AG04450 (cell line): ENCODE measurements around the gene NEURL1. TPM values are rescaled to one million over a fixed set of nuclear protein-coding genes. Genes with fewer than 3 reads are reported as not detected.
"Not testable (repeated sequence)": the region's sequence is repeated elsewhere in the genome, so short reads cannot be mapped to it uniquely, and the experiment has no call there.

ENCODE experiments used
- CTCF ChIA-PET: fragments of 300-600, 350-600 bp; formaldehyde crosslinking; extraction: SDS; loops from one replicate; lab custom pipeline; 2022; ENCODE audit warnings: antibody characterized with exemption, inconsistent platforms; lab: Charles Lee
- POLR2A ChIA-PET: fragments of 350-600 bp; formaldehyde crosslinking; extraction: SDS; loops from one replicate; lab custom pipeline; 2021; ENCODE audit warnings: antibody characterized with exemption, inconsistent platforms; lab: Yijun Ruan, JAX
- DNase-seq: peaks from one replicate; pipeline ENCODE4 v3.0.0-alpha.2; 2011; ENCODE audit warnings: low read depth, low spot score
- H3K27ac ChIP-seq: one replicate; pipeline ENCODE4 v1.5.1; 2012; ENCODE audit warnings: low read depth, low read length, control low read depth
- H3K27me3 ChIP-seq: one replicate; pipeline ENCODE4 v1.6.0; 2012; ENCODE audit warnings: low read length; ENCODE audit not compliant: control insufficient read depth, insufficient read depth
- H3K4me3 ChIP-seq: 2 replicates; pipeline ENCODE4 v1.5.1; 2011; ENCODE audit warnings: mild to moderate bottlenecking, low read depth, low read length, control low read depth
- H3K9me3 ChIP-seq: 2 replicates; pipeline ENCODE4 v1.5.1; 2012; ENCODE audit warnings: low read length; ENCODE audit not compliant: control insufficient read depth, insufficient read depth
- CTCF ChIP-seq: IDR thresholded peaks from 2 replicates; pipeline ENCODE4 v1.5.1; 2011; ENCODE audit warnings: low read depth, low read length, control low read depth, inconsistent platforms
- polyA plus RNA-seq: library from polyadenylated mRNA; depleted of rRNA; stranded (reverse); fragments of >200 nt; gene quantifications from 2 replicates; pipeline ENCODE4 v1.2.3, GENCODE V29; 2011

Gene NEURL1
- polyA plus RNA-seq, 1 experiment, result 0.67 TPM

GRCh38 chr10:103519798-103520197 lies 26.3 kb downstream of the NEURL1 start:
- Histone ChIP-seq H3K4me3 (no peak overlapping the region), H3K9me3 (peaks cover 7% of the 10 kb centered on the region; the same call in 1 of the 2 replicates), H3K27me3 (peaks cover 11% of the 10 kb centered on the region), H3K27ac (no peak overlapping the region)
- CTCF ChIA-PET, result no interaction called here
- TF ChIP-seq CTCF, result no peak
- POLR2A ChIA-PET, result no interaction called here
- DNase-seq, result no peak

GRCh38 chr10:103522006-103522405 lies 28.5 kb downstream of the NEURL1 start:
- DNase-seq, H3K27ac ChIP-seq, H3K9me3 ChIP-seq, H3K4me3 ChIP-seq: not testable (repeated sequence)
- ChIA-PET POLR2A (interaction anchor here (0.7 to 1.0 kb wide), 2 partner anchors 21 to 91 kb away, joined by 3 to 9 read pairs; no protein-coding TSS in a partner anchor), CTCF (interaction anchor here (0.8 kb wide), 1 partner anchor 10 kb away, joined by 7 read pairs; no protein-coding TSS in a partner anchor)
- H3K27me3 ChIP-seq, result peaks cover 11% of the 10 kb centered on the region

GRCh38 chr10:103523683-103524082 lies 30.2 kb downstream of the NEURL1 start:
- TF ChIP-seq CTCF, result no peak
- no peak overlapping the region for H3K4me3 ChIP-seq
- H3K27ac ChIP-seq, result no peak overlapping the region
- H3K27me3 ChIP-seq, result peaks cover 6% of the 10 kb centered on the region
- peaks cover 7% of the 10 kb centered on the region; the same call in 1 of the 2 replicates for H3K9me3 ChIP-seq
- DNase-seq, result no peak
- ChIA-PET CTCF (no interaction called here), POLR2A (no interaction called here)

GRCh38 chr10:103525901-103526300 lies 32.4 kb downstream of the NEURL1 start:
- H3K4me3 ChIP-seq, result no peak overlapping the region
- DNase-seq, result no peak
- no peaks in the 10 kb centered on the region for H3K27me3 ChIP-seq
- H3K9me3 ChIP-seq, result peaks cover 11% of the 10 kb centered on the region; the same call in 1 of the 2 replicates
- POLR2A ChIA-PET, result no interaction called here
- CTCF ChIA-PET, result no interaction called here
- H3K27ac ChIP-seq, result no peak overlapping the region
- TF ChIP-seq CTCF, result no peak

GRCh38 chr10:103527476-103527875 lies 34.0 kb downstream of the NEURL1 start:
- DNase-seq, result peak; percentile 42

GRCh38 chr10:103528549-103528948 lies 35.0 kb downstream of the NEURL1 start:
- Histone ChIP-seq H3K4me3 (no peak overlapping the region), H3K27me3 (no peaks in the 10 kb centered on the region), H3K27ac (no peak overlapping the region), H3K9me3 (peaks cover 3% of the 10 kb centered on the region; the same call in 1 of the 2 replicates)
- POLR2A ChIA-PET, result no interaction called here
- CTCF ChIA-PET, result interaction anchor here (0.7 to 1.4 kb wide), 2 partner anchors 15 to 229 kb away, joined by 3 to 4 read pairs; no protein-coding TSS in a partner anchor
- TF ChIP-seq CTCF, result no peak
- DNase-seq, result no peak

More at GRCh38 chr10:103527476-103527875, 34.0 kb downstream of the NEURL1 start:
- H3K27me3 ChIP-seq, H3K4me3 ChIP-seq, H3K27ac ChIP-seq, POLR2A ChIA-PET, H3K9me3 ChIP-seq: not testable (repeated sequence)
- CTCF ChIA-PET, result interaction anchor here (1.4 kb wide), 1 partner anchor 16 kb away, joined by 3 read pairs; no protein-coding TSS in a partner anchor
